Stomach (tissue), 4 donors: Measurements from ENCODE around the gene NLRP4.

ENCODE experiments used
- POLR2A ChIP-seq, 4 donors: fragments of 450-650 bp; IDR thresholded peaks; one replicate each; pipeline ENCODE4 v1.6.1; 2016; ENCODE audit warnings: antibody characterized with exemption in 4 of 4, control low read depth in 2 of 4, mild to moderate bottlenecking in 1 of 4, moderate library complexity in 1 of 4
- TF ChIP-seq, protein P1 (sequence below), 7 experiments: fragments of 450-650 bp in 4 of 7; fragments of 200-600 bp in 3 of 7; sonication (generic) in 3 of 7; IDR thresholded peaks; one replicate each; pipeline ENCODE4 v1.5.1; 2016 to 2019; ENCODE audit warnings: antibody characterized with exemption in 7 of 7, control low read depth in 2 of 7, mild to moderate bottlenecking in 1 of 7

DNA sequence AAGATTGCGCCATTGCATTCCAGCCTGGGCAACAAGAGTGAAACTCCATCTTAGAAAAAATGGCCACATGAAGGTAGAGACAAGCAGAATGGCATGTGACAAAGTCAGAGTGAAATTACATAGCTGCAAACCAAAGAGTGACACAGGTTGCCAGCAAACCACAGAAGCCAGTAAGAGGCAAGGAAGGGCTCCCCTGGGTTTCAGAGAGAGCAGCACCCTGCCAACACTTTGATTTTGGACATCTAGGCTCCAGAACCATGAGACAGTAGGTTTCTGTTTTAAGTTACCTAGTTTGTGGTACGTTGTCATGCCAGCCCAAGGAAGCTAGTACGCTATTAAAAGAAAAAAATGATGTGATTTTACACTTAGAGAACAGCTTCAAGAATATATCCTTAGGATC lies 1.9 kb downstream of the NLRP4 start:
- TF ChIP-seq, protein P1, sequence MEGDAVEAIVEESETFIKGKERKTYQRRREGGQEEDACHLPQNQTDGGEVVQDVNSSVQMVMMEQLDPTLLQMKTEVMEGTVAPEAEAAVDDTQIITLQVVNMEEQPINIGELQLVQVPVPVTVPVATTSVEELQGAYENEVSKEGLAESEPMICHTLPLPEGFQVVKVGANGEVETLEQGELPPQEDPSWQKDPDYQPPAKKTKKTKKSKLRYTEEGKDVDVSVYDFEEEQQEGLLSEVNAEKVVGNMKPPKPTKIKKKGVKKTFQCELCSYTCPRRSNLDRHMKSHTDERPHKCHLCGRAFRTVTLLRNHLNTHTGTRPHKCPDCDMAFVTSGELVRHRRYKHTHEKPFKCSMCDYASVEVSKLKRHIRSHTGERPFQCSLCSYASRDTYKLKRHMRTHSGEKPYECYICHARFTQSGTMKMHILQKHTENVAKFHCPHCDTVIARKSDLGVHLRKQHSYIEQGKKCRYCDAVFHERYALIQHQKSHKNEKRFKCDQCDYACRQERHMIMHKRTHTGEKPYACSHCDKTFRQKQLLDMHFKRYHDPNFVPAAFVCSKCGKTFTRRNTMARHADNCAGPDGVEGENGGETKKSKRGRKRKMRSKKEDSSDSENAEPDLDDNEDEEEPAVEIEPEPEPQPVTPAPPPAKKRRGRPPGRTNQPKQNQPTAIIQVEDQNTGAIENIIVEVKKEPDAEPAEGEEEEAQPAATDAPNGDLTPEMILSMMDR (IDR thresholded peaks at IDR 0.05), result no peak
- no peak for TF ChIP-seq POLR2A (IDR thresholded peaks at IDR 0.05)
